K562 treated with DMSO at 1 percent for 12 hours (cell line): ENCODE measurements around the gene SLC25A25. TPM values are rescaled to one million over a fixed set of nuclear protein-coding genes. Genes with fewer than 3 reads are reported as not detected.

Experiments used
- total RNA-seq: library from RNA; unstranded; fragments of 300-600 nt; gene quantifications from 2 replicates; pipeline ENCODE4 v1.2.3, GENCODE V29; 2022; ENCODE audit not compliant: insufficient read depth

The SLC25A25 gene
- total RNA-seq = 20.4 and 31.7 TPM in 2 replicates

GRCh38 chr9:128067645-128068385 is at the start of gene SLC25A25:
Gene SLC25A25 (plus strand): TSS chr9:128068232. CDS start chr9:128068320, 88 bp downstream.

GRCh38 chr9:128066713-128067644 is 1.1 kb upstream of the SLC25A25 start, which contains the start of gene NAIF1:
Gene NAIF1 (minus strand): TSS chr9:128067320. CDS start chr9:128067101, 219 bp downstream.

GRCh38 chr9:128127568-128127989 is 59.5 kb downstream of the SLC25A25 start, which contains the start of gene PTGES2:
Gene PTGES2 (minus strand): TSS chr9:128127729. CDS start chr9:128127717, 12 bp downstream.

GRCh38 chr9:128149001-128149701 is 81.1 kb downstream of the SLC25A25 start, which contains the start of gene LCN2:
Gene LCN2 (plus strand): TSS chr9:128149453. CDS start chr9:128149526, 73 bp downstream.

Other genes starting within 250 kb of the SLC25A25 start
- 0.85 and 1.2 TPM in 2 replicates for gene ENG, start 213.6 kb upstream of the SLC25A25 start, total RNA-seq
- gene AK1, start 190.6 kb upstream of the SLC25A25 start, total RNA-seq = 59.2 and 98.4 TPM in 2 replicates
- gene ST6GALNAC6, start 168.6 kb upstream of the SLC25A25 start, total RNA-seq = 14.6 and 15.2 TPM in 2 replicates
- gene ST6GALNAC4, start 151.2 kb upstream of the SLC25A25 start, total RNA-seq = 32.4 and 36.8 TPM in 2 replicates
- 2.6 and 3.0 TPM in 2 replicates for gene PIP5KL1, start 137.5 kb upstream of the SLC25A25 start, total RNA-seq
- gene DPM2, start 130.4 kb upstream of the SLC25A25 start, total RNA-seq = 60.5 and 61.1 TPM in 2 replicates
- 22.0 and 46.0 TPM in 2 replicates for gene EEIG1, start 87.2 kb upstream of the SLC25A25 start, total RNA-seq
- 21.9 and 23.2 TPM in 2 replicates for gene NAIF1, start 912 bp upstream of the SLC25A25 start, total RNA-seq
- 40.1 and 46.2 TPM in 2 replicates for gene PTGES2, start 59.5 kb downstream of the SLC25A25 start, total RNA-seq
- gene LCN2, start 81.2 kb downstream of the SLC25A25 start, total RNA-seq = not detected in 2 replicates
- 353 and 489 TPM in 2 replicates for gene BBLN, start 92.0 kb downstream of the SLC25A25 start, total RNA-seq
- gene CIZ1, start 123.3 kb downstream of the SLC25A25 start, total RNA-seq = 280 and 443 TPM in 2 replicates
- 15.4 and 46.4 TPM in 2 replicates for gene DNM1, start 135.1 kb downstream of the SLC25A25 start, total RNA-seq
- gene GOLGA2, start 207.8 kb downstream of the SLC25A25 start, total RNA-seq = 63.8 and 131 TPM in 2 replicates
- gene SWI5, start 208.0 kb downstream of the SLC25A25 start, total RNA-seq = 143 and 182 TPM in 2 replicates